ENCODE results near the gene SALL3.

SALL3 gene

GRCh38 chr18:79008356-79008940 lies 28.8 kb downstream of the SALL3 start:
- no peak for DNase-seq

- DNase-seq, result no peak
These were observed 31.2 kb downstream of the SALL3 start for GRCh38 chr18:79010802-79011201.

- no peak for DNase-seq
These were observed 31.8 kb downstream of the SALL3 start for GRCh38 chr18:79011300-79011870.

GRCh38 chr18:79013869-79014268 lies 34.3 kb downstream of the SALL3 start:
- no peak for DNase-seq

GRCh38 chr18:79018911-79019310 lies 39.3 kb downstream of the SALL3 start:
- no peak for DNase-seq

- DNase-seq, result no peak
These were observed 40.3 kb downstream of the SALL3 start for GRCh38 chr18:79019881-79020280.

- no peak for DNase-seq
These were observed 43.0 kb downstream of the SALL3 start for GRCh38 chr18:79022603-79023002.

GRCh38 chr18:79026491-79026890 lies 46.9 kb downstream of the SALL3 start:
- no peak for DNase-seq

GRCh38 chr18:79030680-79031079 lies 51.1 kb downstream of the SALL3 start:
- no peak for DNase-seq

GRCh38 chr18:79042276-79042675 lies 62.7 kb downstream of the SALL3 start:
- no peak for DNase-seq

- no peak for DNase-seq
These were observed 63.7 kb downstream of the SALL3 start for GRCh38 chr18:79043288-79043687.

- no peak for DNase-seq
These were observed 66.9 kb downstream of the SALL3 start for GRCh38 chr18:79046522-79046921.

GRCh38 chr18:79047556-79048244 lies 68.1 kb downstream of the SALL3 start:
- no peak for DNase-seq

GRCh38 chr18:79048245-79048632 lies 68.6 kb downstream of the SALL3 start:
- no peak for DNase-seq

GRCh38 chr18:79049506-79049905 lies 69.9 kb downstream of the SALL3 start:
- no peak for DNase-seq

All from NCI-H526 (cell line).